Bronchial epithelial cell (primary cell): ENCODE results near the gene ST8SIA5. TPM values are rescaled to one million over a fixed set of nuclear protein-coding genes. Genes with fewer than 3 reads are reported as not detected.

Experiments used
- DNase-seq: peaks from one replicate; pipeline ENCODE4 v3.0.0-alpha.2; 2010; ENCODE audit warnings: low read depth
- FAIRE-seq: peaks from 2 replicates; lab custom pipeline; 2011; peaks lifted over from hg19 to GRCh38; lab: Jason Lieb, UNC
- H3K27me3 ChIP-seq: 2 replicates; pipeline ENCODE4 v1.5.1; 2011; ENCODE audit warnings: low read length; ENCODE audit not compliant: control insufficient read depth, insufficient read depth
- H3K36me3 ChIP-seq: 2 replicates; pipeline ENCODE4 v1.5.1; 2011; ENCODE audit warnings: low read length; ENCODE audit not compliant: control insufficient read depth, insufficient read depth
- H3K4me3 ChIP-seq: 2 replicates; pipeline ENCODE4 v1.5.1; 2011; ENCODE audit warnings: mild to moderate bottlenecking, low read depth, low read length, control low read depth
- CTCF ChIP-seq: IDR thresholded peaks from 2 replicates; pipeline ENCODE4 v1.5.1; 2011; ENCODE audit warnings: mild to moderate bottlenecking, moderate library complexity, low read length, control low read depth, inconsistent platforms; ENCODE audit not compliant: insufficient read depth, severe bottlenecking
- total RNA-seq: library from RNA; depleted of rRNA; stranded (reverse); fragments of >200 nt; gene quantifications from 2 replicates; pipeline ENCODE4 v1.2.1, GENCODE V29; 2014

Gene ST8SIA5
- total RNA-seq, 1 donor from 2014 or later = not detected

- no peak for FAIRE-seq
- H3K27me3 ChIP-seq = no peaks in the 10 kb centered on the region
- no peak for TF ChIP-seq CTCF
Measured at GRCh38 chr18:46680784-46681695, 75.8 kb downstream of the ST8SIA5 start.

GRCh38 chr18:46679846-46680598, 76.8 kb downstream of the ST8SIA5 start:
- no peak for TF ChIP-seq CTCF
- Histone ChIP-seq H3K27me3 (no peaks in the 10 kb centered on the region), H3K4me3 (no peak overlapping the region), H3K36me3 (no peaks in the 10 kb centered on the region)
- FAIRE-seq (no peak), DNase-seq (no peak)

More at GRCh38 chr18:46680784-46681695, 75.8 kb downstream of the ST8SIA5 start:
- no peak overlapping the region for H3K4me3 ChIP-seq
- no peaks in the 10 kb centered on the region for H3K36me3 ChIP-seq
- no peak for DNase-seq

- FAIRE-seq (peak; percentile 52), DNase-seq (no peak)
- Histone ChIP-seq H3K36me3 (no peaks in the 10 kb centered on the region), H3K27me3 (no peaks in the 10 kb centered on the region), H3K4me3 (no peak overlapping the region)
- TF ChIP-seq CTCF = no peak
Measured at GRCh38 chr18:46678785-46679399, 78.0 kb downstream of the ST8SIA5 start.

GRCh38 chr18:46678041-46678440, 78.8 kb downstream of the ST8SIA5 start:
- no peak overlapping the region for H3K4me3 ChIP-seq
- no peaks in the 10 kb centered on the region for H3K27me3 ChIP-seq
- FAIRE-seq = peak; percentile 80
- no peak for TF ChIP-seq CTCF
- H3K36me3 ChIP-seq = no peaks in the 10 kb centered on the region
- no peak for DNase-seq

GRCh38 chr18:46677611-46678010, 79.2 kb downstream of the ST8SIA5 start:
- DNase-seq = peak; percentile 35
- TF ChIP-seq CTCF = no peak
- Histone ChIP-seq H3K4me3 (no peak overlapping the region), H3K27me3 (no peaks in the 10 kb centered on the region), H3K36me3 (no peaks in the 10 kb centered on the region)
- FAIRE-seq = no peak
